Liver (tissue), 10 donors: ENCODE results near the gene C7. TPM values are rescaled to one million over a fixed set of nuclear protein-coding genes. Genes with fewer than 3 reads are reported as not detected.
A peak's percentile ranks its signal among the peaks of the same experiment; 100 is the strongest.
"Not testable (repeated sequence)": the region's sequence is repeated elsewhere in the genome, so short reads cannot be mapped to it uniquely, and the experiment has no call there.

Experiments used
- DNase-seq: peaks from one replicate; pipeline ENCODE4 v3.0.0-alpha.2; 2017; ENCODE audit warnings: low spot score
- H3K27ac ChIP-seq, 2 donors: one replicate each; pipeline ENCODE4 v1.7.0; 2013; ENCODE audit warnings: inconsistent platforms in 2 of 2, low read length in 2 of 2, control low read depth in 1 of 2, low read depth in 1 of 2, mild to moderate bottlenecking in 1 of 2
- H3K27me3 ChIP-seq, 4 donors: one replicate each; pipeline versions ENCODE4 v1.6.1 to v1.7.0; 2013; ENCODE audit warnings: low read length in 3 of 4, inconsistent platforms in 1 of 4, mild to moderate bottlenecking in 1 of 4, moderate library complexity in 1 of 4; ENCODE audit not compliant: control insufficient read depth in 4 of 4, insufficient read depth in 4 of 4
- H3K36me3 ChIP-seq, 4 donors: one replicate each; pipeline versions ENCODE4 v1.6.1 to v1.7.0; 2013; ENCODE audit warnings: low read length in 3 of 4, mild to moderate bottlenecking in 3 of 4, low read depth in 1 of 4, moderate library complexity in 1 of 4; ENCODE audit not compliant: control insufficient read depth in 4 of 4, insufficient read depth in 3 of 4
- H3K4me1 ChIP-seq, 4 donors: one replicate each; pipeline versions ENCODE4 v1.6.1 to v1.7.0; 2013; ENCODE audit warnings: low read length in 3 of 4, mild to moderate bottlenecking in 3 of 4, moderate library complexity in 1 of 4; ENCODE audit not compliant: control insufficient read depth in 4 of 4, insufficient read depth in 4 of 4
- H3K4me3 ChIP-seq, 3 donors: one replicate each; pipeline versions ENCODE4 v1.6.1 to v1.7.0; 2013; ENCODE audit warnings: low read length in 3 of 3, control low read depth in 1 of 3, low read depth in 1 of 3, mild to moderate bottlenecking in 1 of 3
- H3K9ac ChIP-seq, 2 donors: one replicate each; pipeline ENCODE4 v1.7.0; 2013; ENCODE audit warnings: low read length in 2 of 2, mild to moderate bottlenecking in 2 of 2, moderate library complexity in 2 of 2, control low read depth in 1 of 2, low read depth in 1 of 2
- H3K9me3 ChIP-seq, 4 donors: one replicate each; pipeline versions ENCODE4 v1.6.1 to v1.7.0; 2013; ENCODE audit warnings: low read length in 3 of 4; ENCODE audit not compliant: control insufficient read depth in 4 of 4
- ATF3 ChIP-seq: IDR thresholded peaks from 2 replicates; pipeline ENCODE4 v1.6.1; 2016; ENCODE audit warnings: antibody characterized with exemption
- CTCF ChIP-seq: fragments of 150-350 bp; IDR thresholded peaks from 2 replicates; pipeline ENCODE4 v1.5.1; 2017; ENCODE audit warnings: improper control_type of control experiment, low read depth, low read length; ENCODE audit not compliant: missing input control
- EGR1 ChIP-seq, 2 donors: IDR thresholded peaks; 2 replicates each; pipeline ENCODE4 v1.6.1; 2016 to 2018; ENCODE audit warnings: antibody characterized with exemption in 2 of 2, low read depth in 2 of 2
- FOXA1 ChIP-seq: IDR thresholded peaks from 2 replicates; pipeline ENCODE4 v1.6.1; 2016; ENCODE audit warnings: antibody characterized with exemption
- FOXA2 ChIP-seq: IDR thresholded peaks from 2 replicates; pipeline ENCODE4 v1.6.1; 2016; ENCODE audit warnings: antibody characterized with exemption
- GABPA ChIP-seq, 2 donors: IDR thresholded peaks in 1 of 2; conservative IDR thresholded peaks in 1 of 2; 2 replicates each; pipeline ENCODE4 v1.6.1; 2016; ENCODE audit warnings: antibody characterized with exemption in 2 of 2, mild to moderate bottlenecking in 1 of 2, moderate library complexity in 1 of 2
- HNF4A ChIP-seq, 2 donors: conservative IDR thresholded peaks; 2 replicates each; pipeline ENCODE4 v1.6.1; 2016; ENCODE audit warnings: antibody characterized with exemption in 2 of 2, mild to moderate bottlenecking in 2 of 2
- HNF4G ChIP-seq: IDR thresholded peaks from 2 replicates; pipeline ENCODE4 v1.6.1; 2016; ENCODE audit warnings: antibody characterized with exemption
- JUND ChIP-seq, 2 donors: IDR thresholded peaks; 2 replicates each; pipeline ENCODE4 v1.6.1; 2016; ENCODE audit warnings: antibody characterized with exemption in 2 of 2
- MAX ChIP-seq: IDR thresholded peaks from 2 replicates; pipeline ENCODE4 v1.6.1; 2016; ENCODE audit warnings: antibody characterized with exemption
- NR2F2 ChIP-seq: IDR thresholded peaks from 2 replicates; pipeline ENCODE4 v1.6.1; 2016; ENCODE audit warnings: antibody characterized with exemption
- RAD21 ChIP-seq, 2 donors: IDR thresholded peaks; 2 replicates each; pipeline ENCODE4 v1.6.1; 2016; ENCODE audit warnings: antibody characterized with exemption in 2 of 2, mild to moderate bottlenecking in 2 of 2
- REST ChIP-seq: IDR thresholded peaks from 2 replicates; pipeline ENCODE4 v1.6.1; 2016; ENCODE audit warnings: antibody characterized with exemption, mild to moderate bottlenecking
- RXRA ChIP-seq, 2 donors: IDR thresholded peaks; 2 replicates each; pipeline ENCODE4 v1.6.1; 2017 to 2018; ENCODE audit warnings: antibody characterized with exemption in 2 of 2, mild to moderate bottlenecking in 1 of 2
- SP1 ChIP-seq: IDR thresholded peaks from 2 replicates; pipeline ENCODE4 v1.6.1; 2018; ENCODE audit warnings: antibody characterized with exemption, mild to moderate bottlenecking
- TAF1 ChIP-seq: conservative IDR thresholded peaks from 2 replicates; pipeline ENCODE4 v1.6.1; 2016; ENCODE audit warnings: antibody characterized with exemption, mild to moderate bottlenecking
- YY1 ChIP-seq: IDR thresholded peaks from 2 replicates; pipeline ENCODE4 v1.6.1; 2016; ENCODE audit warnings: antibody characterized with exemption, mild to moderate bottlenecking
- ZBTB33 ChIP-seq: IDR thresholded peaks from 2 replicates; pipeline ENCODE4 v1.6.1; 2016; ENCODE audit warnings: antibody characterized with exemption
- WGBS: extraction: QIAGEN DNeasy Blood & Tissue Kit; methylation state at CpG from one replicate; pipeline ENCODE4 v1.1.7; 2013; 5-methylcytosine and 5-hydroxymethylcytosine counted together
- polyA plus RNA-seq, 2 donors: library from polyadenylated mRNA; stranded (reverse) in 1 of 2; unstranded in 1 of 2; fragments of 200-250 nt in 1 of 2; fragments of >200 nt in 1 of 2; fragmentation: Nextera tagmentation in 1 of 2; extraction: Ambion mirVana in 1 of 2; gene quantifications; one replicate each; pipeline versions ENCODE4 v1.2.1 to v1.2.3, GENCODE V29; 2013 to 2015
- small RNA-seq: library from RNA; depleted of rRNA; stranded (forward); fragments of <200 nt; gene quantifications from one replicate; pipeline ENCODE3, GENCODE V24; 2014
- total RNA-seq, 2 donors: library from RNA; depleted of rRNA; stranded (reverse); fragments of >200 nt; gene quantifications; one replicate each; pipeline ENCODE4 v1.2.3, GENCODE V29; 2014
- donor health status: healthy.
- donor health status: healthy.
- donor health status: healthy.
- donor health status: healthy.
- donor health status: healthy.

C7 gene
- total and polyA plus RNA-seq, 4 donors = 25.5 to 268 (median 110) TPM

GRCh38 chr5:41012318-41012717, 103.0 kb downstream of the C7 start:
- WGBS = 37% methylated on average over 4 of the region's 4 CpGs
- DNase-seq = no peak
- H3K4me1 ChIP-seq = peaks cover 0 to 12% (median 4%) of the 10 kb centered on the region in 4 donors
- no peak for TF ChIP-seq TAF1
- TF ChIP-seq NR2F2 = no peak
- peak; percentile 44 to 54 for TF ChIP-seq RAD21 (IDR thresholded peaks at IDR 0.05)
- TF ChIP-seq SP1 = peak; percentile 37
- TF ChIP-seq ZBTB33 = no peak
- no peak for TF ChIP-seq EGR1 (IDR thresholded peaks at IDR 0.05; ENCODE audit: low read depth in 2 of 2)
- TF ChIP-seq JUND (IDR thresholded peaks at IDR 0.05) = peak in 1 of 2 donors; percentile 35
- TF ChIP-seq FOXA2 = peak; percentile 27
- TF ChIP-seq CTCF = no peak
- no peak for TF ChIP-seq HNF4G
- peak; percentile 7 to 74 for TF ChIP-seq RXRA (IDR thresholded peaks at IDR 0.05)
- peak; percentile 72 for TF ChIP-seq MAX
- TF ChIP-seq GABPA (IDR thresholded peaks at IDR 0.05 in 1 of 2, conservative IDR thresholded peaks at IDR 0.05 in 1 of 2) = no peak
- TF ChIP-seq FOXA1 = no peak
- TF ChIP-seq ATF3 = no peak
- TF ChIP-seq HNF4A (conservative IDR thresholded peaks at IDR 0.05) = peak; percentile 41 to 70
- TF ChIP-seq YY1 = peak; percentile 54
- TF ChIP-seq REST = peak; percentile 42
- no peaks in the 10 kb centered on the region for H3K36me3 ChIP-seq
- H3K27me3 ChIP-seq = no peaks in the 10 kb centered on the region
- H3K9me3 ChIP-seq = no peaks in the 10 kb centered on the region
- H3K4me3 ChIP-seq = no peak overlapping the region
- no peak overlapping the region for H3K9ac ChIP-seq
- H3K27ac ChIP-seq = peak overlapping the region; percentile 42 to 48

GRCh38 chr5:41022600-41022999, 113.3 kb downstream of the C7 start:
- not testable (repeated sequence) for H3K9ac ChIP-seq, H3K4me3 ChIP-seq, H3K27me3 ChIP-seq, DNase-seq, H3K9me3 ChIP-seq, H3K4me1 ChIP-seq, H3K27ac ChIP-seq, H3K36me3 ChIP-seq
- 97% methylated on average over 8 of the region's 8 CpGs for WGBS

Small RNAs within 50 kb of the gene (small RNA-seq; reads per million reads assigned to genes)
- gene AC114967.1 = not detected
- gene RNU7-161P = not detected

Other genes starting within 250 kb of the C7 start
- gene PTGER4, start 229.6 kb upstream of the C7 start, total RNA-seq = 1 to 10 TPM; 3.6 to 6.8 TPM
- gene PTGER4, start 229.6 kb upstream of the C7 start, polyA plus RNA-seq = 1 to 10 TPM in 1 of 2 donors, under 1 TPM in 1; 0.60 to 1.9 TPM
- gene TTC33, start 153.5 kb upstream of the C7 start, total RNA-seq = 10 to 100 TPM; 10.2 to 12.0 TPM
- 1 to 10 TPM; 4.3 to 4.9 TPM for gene TTC33, start 153.5 kb upstream of the C7 start, polyA plus RNA-seq
- 100 to 1,000 TPM in 1 of 2 donors, 10 to 100 TPM in 1; 59.4 to 105 TPM for gene PRKAA1, start 111.1 kb upstream of the C7 start, total RNA-seq
- gene PRKAA1, start 111.1 kb upstream of the C7 start, polyA plus RNA-seq = 10 to 100 TPM; 23.7 to 25.5 TPM
- gene RPL37, start 74.3 kb upstream of the C7 start, total RNA-seq = 1,000 to 10,000 TPM in 1 of 2 donors, 10 to 100 TPM in 1; 40.5 to 1,326 TPM
- 100 to 1,000 TPM; 479 to 965 TPM for gene RPL37, start 74.3 kb upstream of the C7 start, polyA plus RNA-seq
- 1 to 10 TPM; 2.5 to 3.2 TPM for gene CARD6, start 68.1 kb upstream of the C7 start, total RNA-seq
- gene CARD6, start 68.1 kb upstream of the C7 start, polyA plus RNA-seq = 1 to 10 TPM; 1.6 to 1.7 TPM
- under 1 TPM in 1 of 2 donors, not detected in 1; under 0.01 TPM for gene MROH2B, start 161.8 kb downstream of the C7 start, total RNA-seq
- under 1 TPM; 0.06 to 0.46 TPM for gene MROH2B, start 161.8 kb downstream of the C7 start, polyA plus RNA-seq